Measurements from ENCODE around the gene SFTA2.

GRCh38 chr6:30894935-30895334 is 37.0 kb downstream of the SFTA2 start:
- TF ChIP-seq, protein P1, sequence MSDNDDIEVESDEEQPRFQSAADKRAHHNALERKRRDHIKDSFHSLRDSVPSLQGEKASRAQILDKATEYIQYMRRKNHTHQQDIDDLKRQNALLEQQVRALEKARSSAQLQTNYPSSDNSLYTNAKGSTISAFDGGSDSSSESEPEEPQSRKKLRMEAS (IDR thresholded peaks at IDR 0.05; ENCODE audit: low read depth): no peak
- TF ChIP-seq EP300 (IDR thresholded peaks at IDR 0.05; ENCODE audit: borderline replicate concordance in 1 of 2, low read depth in 1 of 2, low read length in 1 of 2): no peak
